HepG2 (cell line): ENCODE measurements around the gene LRRC4C.

ENCODE experiments used
- ATF7 ChIP-seq, 2 experiments: fragments of 450-650 bp in 1 of 2; sonication (generic) in 1 of 2; formaldehyde crosslinking in 1 of 2; IDR thresholded peaks; 2 replicates each; pipeline versions ENCODE4 v1.4.0 to v1.6.1; 2016 to 2020; ENCODE audit warnings: antibody characterized with exemption in 1 of 2, mild to moderate bottlenecking in 1 of 2, missing genetic modification reagents in 1 of 2
- EED ChIP-seq: sonication (generic); formaldehyde crosslinking; IDR thresholded peaks from 2 replicates; pipeline ENCODE4 v1.5.0; 2020; ENCODE audit warnings: mild to moderate bottlenecking, missing genetic modification reagents
- GLI4 ChIP-seq: sonication (generic); formaldehyde crosslinking; IDR thresholded peaks from 2 replicates; pipeline ENCODE4 v1.5.1; 2020; ENCODE audit warnings: missing genetic modification reagents, mild to moderate bottlenecking, moderate library complexity, borderline replicate concordance
- HOXA7 ChIP-seq: sonication (generic); formaldehyde crosslinking; IDR thresholded peaks from 2 replicates; pipeline ENCODE4 v1.8.1; 2022; ENCODE audit warnings: mild to moderate bottlenecking, missing genetic modification reagents, moderate library complexity
- KLF11 ChIP-seq: IDR thresholded peaks from 2 replicates; pipeline ENCODE4 v1.6.1; 2016; ENCODE audit warnings: missing compliant biosample characterization
- MYNN ChIP-seq: sonication (generic); formaldehyde crosslinking; IDR thresholded peaks from 2 replicates; pipeline ENCODE4 v1.4.0; 2020; ENCODE audit warnings: mild to moderate bottlenecking, low read depth, missing genetic modification reagents
- NONO ChIP-seq, 2 experiments: fragments of 450-650 bp in 1 of 2; sonication (generic) in 1 of 2; formaldehyde crosslinking in 1 of 2; IDR thresholded peaks in 1 of 2; conservative IDR thresholded peaks in 1 of 2; 2 replicates each; pipeline versions ENCODE4 v1.6.1 to v1.8.0; 2017 to 2022; ENCODE audit warnings: mild to moderate bottlenecking in 1 of 2, missing genetic modification reagents in 1 of 2, moderate library complexity in 1 of 2
- POLR2AphosphoS5 ChIP-seq: IDR thresholded peaks from 2 replicates; pipeline ENCODE4 v1.6.1; 2012; ENCODE audit warnings: low read depth, low read length
- RAD21 ChIP-seq: fragments of 450-650 bp; formaldehyde crosslinking; IDR thresholded peaks from 2 replicates; pipeline ENCODE4 v1.5.0; 2020; ENCODE audit warnings: mild to moderate bottlenecking
- SIN3A ChIP-seq: IDR thresholded peaks from 2 replicates; pipeline ENCODE4 v1.6.1; 2011; ENCODE audit warnings: low read depth, mild to moderate bottlenecking, control low read depth, low read length, borderline replicate concordance
- ZBTB3 ChIP-seq: sonication (generic); formaldehyde crosslinking; IDR thresholded peaks from 2 replicates; pipeline ENCODE4 v1.4.0; 2020; ENCODE audit warnings: low read depth, mild to moderate bottlenecking, moderate library complexity, missing genetic modification reagents, borderline replicate concordance
- ZZZ3 ChIP-seq: sonication (generic); formaldehyde crosslinking; IDR thresholded peaks from 2 replicates; pipeline ENCODE4 v1.4.0; 2020; ENCODE audit warnings: missing genetic modification reagents, mild to moderate bottlenecking, borderline replicate concordance
- TF ChIP-seq, protein P1 (sequence below): sonication (generic); formaldehyde crosslinking; IDR thresholded peaks from 2 replicates; pipeline ENCODE4 v1.5.0; 2020; ENCODE audit warnings: mild to moderate bottlenecking, missing genetic modification reagents, borderline replicate concordance

DNA sequence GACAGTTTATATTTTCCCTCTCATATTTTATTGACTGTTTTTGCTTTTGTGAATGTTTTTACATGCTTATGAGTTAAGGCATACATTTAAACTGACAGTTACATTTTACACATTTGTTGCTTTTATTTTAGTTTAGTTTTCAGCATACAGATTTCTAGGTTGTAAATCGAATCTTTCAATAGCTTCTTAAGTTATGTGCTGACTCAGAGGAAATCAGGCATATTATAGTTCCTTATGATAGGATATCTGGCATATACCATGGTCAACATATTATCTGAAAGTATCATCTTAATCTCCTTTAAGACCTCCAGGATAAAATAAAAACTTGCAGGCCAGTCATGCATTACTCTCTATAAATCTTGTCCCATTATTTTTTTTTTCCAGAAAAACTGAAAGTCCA lies 916.6 kb downstream of the LRRC4C start:
- TF ChIP-seq GLI4 (CRISPR knock-in tag) (no peak), NONO (IDR thresholded peaks at IDR 0.05) (no peak), NONO (CRISPR knock-in tag; conservative IDR thresholded peaks at IDR 0.05) (no peak), KLF11 (CRISPR knock-in tag) (no peak), HOXA7 (CRISPR knock-in tag) (no peak), RAD21 (CRISPR knock-in tag) (no peak), EED (CRISPR knock-in tag) (no peak), ZZZ3 (CRISPR knock-in tag) (no peak), ZBTB3 (no peak), MYNN (CRISPR knock-in tag) (no peak), SIN3A (no peak), ATF7 (IDR thresholded peaks at IDR 0.05) (no peak), ATF7 (CRISPR knock-in tag; IDR thresholded peaks at IDR 0.05) (no peak), POLR2AphosphoS5 (no peak)
- TF ChIP-seq, protein P1, sequence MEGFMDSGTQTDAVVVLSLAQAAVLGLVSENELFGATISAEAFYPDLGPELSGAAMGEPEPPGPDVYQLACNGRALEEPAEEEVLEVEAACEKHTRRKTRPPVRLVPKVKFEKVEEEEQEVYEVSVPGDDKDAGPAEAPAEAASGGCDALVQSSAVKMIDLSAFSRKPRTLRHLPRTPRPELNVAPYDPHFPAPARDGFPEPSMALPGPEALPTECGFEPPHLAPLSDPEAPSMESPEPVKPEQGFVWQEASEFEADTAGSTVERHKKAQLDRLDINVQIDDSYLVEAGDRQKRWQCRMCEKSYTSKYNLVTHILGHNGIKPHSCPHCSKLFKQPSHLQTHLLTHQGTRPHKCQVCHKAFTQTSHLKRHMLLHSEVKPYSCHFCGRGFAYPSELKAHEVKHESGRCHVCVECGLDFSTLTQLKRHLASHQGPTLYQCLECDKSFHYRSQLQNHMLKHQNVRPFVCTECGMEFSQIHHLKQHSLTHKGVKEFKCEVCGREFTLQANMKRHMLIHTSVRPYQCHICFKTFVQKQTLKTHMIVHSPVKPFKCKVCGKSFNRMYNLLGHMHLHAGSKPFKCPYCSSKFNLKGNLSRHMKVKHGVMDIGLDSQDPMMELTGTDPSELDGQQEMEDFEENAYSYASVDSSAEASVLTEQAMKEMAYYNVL (CRISPR knock-in tag) = no peak
